Measurements from ENCODE around the gene C16orf89.
A peak's percentile ranks its signal among the peaks of the same experiment; 100 is the strongest.

Gene C16orf89

GRCh38 chr16:5027086-5027485, 38.7 kb downstream of the C16orf89 start:
- H3K27ac ChIP-seq = no peak overlapping the region
- no peak for TF ChIP-seq CTCF (conservative IDR thresholded peaks at IDR 0.05)
- TF ChIP-seq ZFX (IDR thresholded peaks at IDR 0.05) = no peak

GRCh38 chr16:5026664-5027063, 39.1 kb downstream of the C16orf89 start:
- TF ChIP-seq CTCF (conservative IDR thresholded peaks at IDR 0.05) (no peak), ZFX (IDR thresholded peaks at IDR 0.05) (no peak)
- no peak overlapping the region for H3K27ac ChIP-seq

GRCh38 chr16:5025171-5025632, 40.6 kb downstream of the C16orf89 start:
- no peak for TF ChIP-seq ZFX (IDR thresholded peaks at IDR 0.05)
- TF ChIP-seq CTCF (conservative IDR thresholded peaks at IDR 0.05) = peak; percentile 12; the same call in 1 of the 2 replicates
- peak overlapping the region; percentile 43 for H3K27ac ChIP-seq

- H3K27ac ChIP-seq = peak overlapping the region; percentile 44
- TF ChIP-seq ZFX (IDR thresholded peaks at IDR 0.05) (no peak), CTCF (conservative IDR thresholded peaks at IDR 0.05) (peak; percentile 71)
These were observed 41.1 kb downstream of the C16orf89 start for GRCh38 chr16:5024632-5025031.

- TF ChIP-seq CTCF (conservative IDR thresholded peaks at IDR 0.05) (no peak), ZFX (IDR thresholded peaks at IDR 0.05) (no peak)
- no peak overlapping the region; the same call in 1 of the 2 replicates for H3K27ac ChIP-seq
These were observed 43.2 kb downstream of the C16orf89 start for GRCh38 chr16:5022521-5022920.

GRCh38 chr16:5020551-5020950, 45.2 kb downstream of the C16orf89 start:
- H3K27ac ChIP-seq = no peak overlapping the region
- TF ChIP-seq CTCF (conservative IDR thresholded peaks at IDR 0.05) (no peak), ZFX (IDR thresholded peaks at IDR 0.05) (no peak)

- TF ChIP-seq CTCF (conservative IDR thresholded peaks at IDR 0.05) (no peak), ZFX (IDR thresholded peaks at IDR 0.05) (no peak)
- H3K27ac ChIP-seq = no peak overlapping the region
These were observed 46.0 kb downstream of the C16orf89 start for GRCh38 chr16:5019775-5020174.
